ENCODE results near the gene THOP1.

THOP1 gene

DNA sequence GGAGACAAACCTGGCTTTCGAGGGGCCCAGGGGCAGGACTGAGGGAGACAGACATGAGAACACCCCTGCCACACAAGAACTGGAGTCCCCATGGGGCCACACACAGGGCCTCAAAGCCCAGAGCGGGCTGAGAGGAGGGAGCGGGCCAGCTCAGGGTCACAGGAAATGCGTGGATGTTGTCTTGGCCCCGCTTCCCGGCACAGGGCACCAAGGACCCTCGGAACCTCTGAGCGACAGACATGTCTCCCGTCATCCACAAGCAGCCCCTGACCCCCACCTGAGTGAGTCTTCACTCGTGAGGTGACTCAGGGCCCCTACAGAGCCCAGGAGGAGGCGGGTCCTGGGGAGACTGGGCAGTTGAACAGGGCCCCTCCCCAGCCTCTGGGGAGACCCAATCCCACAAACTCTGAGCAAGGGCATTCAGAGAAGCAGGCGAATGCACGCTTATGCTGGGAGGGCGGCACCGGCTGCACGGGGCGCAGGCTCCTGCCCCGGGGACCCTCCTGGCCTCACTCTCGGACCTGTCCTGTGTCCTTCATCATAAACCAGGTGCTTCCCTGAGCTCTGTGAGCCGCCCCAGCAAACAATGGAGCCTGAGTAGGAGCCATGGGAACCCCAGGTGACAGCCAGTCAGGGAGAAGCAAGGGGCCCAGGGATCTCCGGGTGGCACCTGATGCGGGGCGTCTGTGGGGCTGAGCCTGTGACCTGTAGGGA lies 22.4 kb upstream of the THOP1 start:
- no peak for DNase-seq

DNA sequence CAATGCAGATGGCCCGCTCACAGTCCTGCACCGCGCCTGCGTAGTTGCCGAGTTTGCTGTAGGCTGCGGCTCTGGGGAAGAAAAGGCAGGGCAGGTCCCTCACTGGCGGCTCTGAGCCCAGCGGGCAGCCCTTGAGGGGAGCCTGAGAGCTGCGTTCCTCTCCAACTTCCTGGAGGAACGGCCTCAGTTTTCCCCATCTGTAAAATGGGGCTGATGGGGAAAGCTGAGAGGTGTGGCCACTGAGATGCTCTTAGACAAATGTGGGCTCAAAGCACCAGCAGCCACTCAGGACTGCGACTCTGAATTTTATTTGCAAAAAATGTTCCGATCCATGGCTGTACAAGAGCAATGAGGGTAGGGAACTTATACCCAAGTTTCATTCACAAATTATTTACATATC lies 21.6 kb upstream of the THOP1 start:
- DNase-seq: peak; percentile 22

DNA sequence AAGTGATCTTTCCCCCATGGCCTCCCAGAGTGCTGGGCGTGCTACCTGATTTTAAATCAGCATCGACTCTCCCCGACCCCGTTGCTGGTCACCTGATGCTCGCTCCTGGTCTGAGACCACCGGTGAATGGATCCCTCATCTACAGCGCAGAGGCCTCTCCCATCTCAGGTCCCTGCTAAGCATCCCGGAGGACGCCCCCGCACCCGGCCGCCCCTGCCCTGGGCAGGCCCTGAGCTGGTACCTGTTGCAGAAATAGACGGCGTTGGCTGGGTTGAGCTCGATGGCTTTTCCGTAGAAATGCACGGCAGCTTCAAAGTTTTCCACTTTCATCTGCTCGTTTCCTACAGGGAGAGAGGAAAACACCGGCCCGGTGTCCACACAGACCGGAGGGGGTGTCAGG lies 20.4 kb upstream of the THOP1 start:
- no peak for DNase-seq

DNA sequence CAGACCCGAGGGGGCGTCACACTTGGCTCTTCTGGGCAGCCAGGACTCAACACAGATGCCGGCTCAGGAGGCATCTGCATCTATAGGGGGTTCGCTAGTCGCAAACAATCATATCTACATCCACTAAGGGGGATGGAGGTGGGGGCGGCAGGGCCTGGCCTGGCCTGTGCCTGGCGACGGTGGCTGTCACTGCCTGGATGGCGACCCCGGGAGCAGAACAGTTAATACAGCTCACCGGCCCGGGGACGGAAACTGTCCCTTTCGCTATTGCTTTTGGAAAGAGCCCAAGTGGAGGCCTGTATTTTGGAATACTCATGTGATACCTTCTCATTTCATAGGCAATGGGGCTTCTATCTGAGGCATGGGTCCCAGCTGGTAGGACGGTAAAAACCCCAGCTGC lies 19.9 kb upstream of the THOP1 start:
- peak; percentile 25 for DNase-seq

DNA sequence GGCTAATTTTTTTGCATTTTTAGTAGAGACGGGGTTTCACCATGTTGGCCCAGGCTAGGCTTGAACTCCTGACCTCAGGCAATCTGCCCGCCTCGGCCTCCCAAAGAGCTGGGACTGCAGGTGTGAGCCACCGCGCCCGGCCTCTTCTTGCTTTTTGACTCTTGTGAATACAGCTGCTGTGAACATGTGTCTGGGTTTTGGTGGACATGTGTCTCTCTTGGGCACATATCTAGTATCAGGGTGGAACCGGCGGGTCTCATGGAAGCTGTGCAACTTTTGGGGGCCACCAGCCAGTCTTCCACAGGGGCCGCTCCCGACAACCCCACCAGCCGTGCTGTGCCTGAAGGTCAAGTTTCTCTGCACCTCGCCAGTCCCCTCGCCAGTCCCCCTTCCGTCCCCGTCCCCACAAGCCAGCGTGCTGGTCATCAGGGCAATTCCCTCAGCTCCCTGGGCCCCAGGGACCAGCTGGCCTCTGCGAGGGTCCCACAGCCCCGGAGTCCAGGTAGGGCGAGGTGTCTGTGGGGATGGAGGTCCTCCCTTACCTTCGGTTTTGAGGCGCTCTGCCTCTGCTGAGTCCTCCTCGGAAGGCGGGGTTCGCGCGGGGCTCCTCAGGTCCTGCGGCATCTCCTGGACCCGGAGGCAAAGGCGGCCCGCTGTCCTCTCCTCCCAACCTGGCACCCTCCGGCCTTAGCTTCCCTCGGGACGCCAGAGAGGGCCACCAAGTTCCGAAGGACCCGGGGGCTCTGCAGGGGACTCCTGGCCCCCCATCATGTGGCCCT lies 18.5 kb upstream of the THOP1 start:
- peak; percentile 28 for DNase-seq

DNA sequence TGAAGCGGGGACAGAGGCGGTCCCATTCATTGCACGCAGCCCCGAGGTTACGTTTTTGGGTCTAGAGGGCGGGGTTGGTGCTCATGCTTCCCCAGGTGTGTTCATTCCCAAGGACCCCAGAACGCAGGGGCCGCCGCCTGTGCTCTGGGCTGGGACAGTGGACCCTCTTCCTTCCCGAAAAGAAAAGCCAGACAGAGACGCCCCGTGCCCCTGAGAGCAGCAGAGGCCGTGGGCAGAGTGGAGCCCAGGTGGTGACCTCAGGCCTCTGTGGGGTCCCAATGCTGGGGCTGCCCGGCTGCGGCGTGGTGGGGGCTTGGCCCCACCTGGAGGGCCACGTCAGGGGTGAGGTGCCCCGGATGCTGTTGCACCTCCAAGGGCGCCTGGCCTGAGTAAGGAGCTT lies 17.6 kb upstream of the THOP1 start:
- DNase-seq: peak; percentile 10

DNA sequence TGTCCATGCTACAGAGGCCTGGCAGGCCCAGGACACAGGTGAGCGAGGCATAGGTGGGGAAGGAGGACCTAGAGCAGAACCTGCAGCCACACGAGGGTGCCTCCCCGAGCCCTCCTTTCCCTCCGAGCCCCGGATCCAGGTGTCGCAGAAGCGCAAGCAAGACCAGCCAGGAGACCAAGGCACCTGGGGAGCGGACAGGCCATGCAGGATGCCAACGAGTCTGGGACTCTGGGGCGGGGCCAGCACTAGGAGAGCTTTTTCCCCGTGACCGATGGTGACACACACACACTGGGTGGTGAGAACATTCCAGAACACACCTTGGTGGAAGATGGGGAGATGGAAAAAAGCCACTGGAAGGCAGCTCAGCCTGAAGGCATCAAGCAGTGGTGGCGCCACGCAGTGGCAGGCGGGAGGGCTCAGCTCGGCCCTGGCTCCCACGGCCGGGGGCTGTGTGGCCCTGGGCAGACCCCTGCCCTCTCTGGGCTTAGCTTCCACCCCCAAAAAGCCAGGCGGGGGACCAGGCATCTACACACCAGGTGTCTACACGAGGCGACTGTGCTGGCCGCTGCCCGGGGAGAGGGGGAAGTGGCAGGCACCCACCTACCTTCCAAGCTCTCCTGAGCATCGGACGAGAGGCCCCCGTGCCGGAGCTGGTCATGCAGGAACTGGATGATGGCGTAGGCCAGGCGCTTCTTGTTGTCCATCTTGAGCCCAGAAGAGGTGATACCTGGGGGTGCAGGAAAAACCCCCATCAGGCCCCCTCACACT lies 16.8 kb upstream of the THOP1 start:
- no peak for DNase-seq

DNA sequence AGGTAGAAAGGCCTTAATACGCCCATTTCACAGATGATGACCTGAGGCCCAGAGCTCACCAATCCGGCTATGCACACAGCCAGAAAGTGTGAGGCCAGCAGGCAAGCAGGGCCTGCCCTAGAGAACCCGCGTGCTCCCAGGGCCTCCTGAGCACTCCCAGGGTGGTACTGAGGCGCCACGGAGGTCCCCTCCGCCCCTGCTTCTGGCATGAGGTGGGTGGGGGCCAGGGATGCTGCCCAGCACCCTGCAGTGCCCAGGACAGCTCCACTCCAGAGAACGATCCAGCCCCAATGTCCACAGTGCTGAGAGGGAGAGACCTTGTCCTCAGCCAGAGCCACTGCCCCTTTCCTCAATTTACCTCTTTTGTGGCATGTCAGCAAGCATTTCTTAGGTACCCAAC lies 16.1 kb upstream of the THOP1 start:
- peak; percentile 11 for DNase-seq

DNA sequence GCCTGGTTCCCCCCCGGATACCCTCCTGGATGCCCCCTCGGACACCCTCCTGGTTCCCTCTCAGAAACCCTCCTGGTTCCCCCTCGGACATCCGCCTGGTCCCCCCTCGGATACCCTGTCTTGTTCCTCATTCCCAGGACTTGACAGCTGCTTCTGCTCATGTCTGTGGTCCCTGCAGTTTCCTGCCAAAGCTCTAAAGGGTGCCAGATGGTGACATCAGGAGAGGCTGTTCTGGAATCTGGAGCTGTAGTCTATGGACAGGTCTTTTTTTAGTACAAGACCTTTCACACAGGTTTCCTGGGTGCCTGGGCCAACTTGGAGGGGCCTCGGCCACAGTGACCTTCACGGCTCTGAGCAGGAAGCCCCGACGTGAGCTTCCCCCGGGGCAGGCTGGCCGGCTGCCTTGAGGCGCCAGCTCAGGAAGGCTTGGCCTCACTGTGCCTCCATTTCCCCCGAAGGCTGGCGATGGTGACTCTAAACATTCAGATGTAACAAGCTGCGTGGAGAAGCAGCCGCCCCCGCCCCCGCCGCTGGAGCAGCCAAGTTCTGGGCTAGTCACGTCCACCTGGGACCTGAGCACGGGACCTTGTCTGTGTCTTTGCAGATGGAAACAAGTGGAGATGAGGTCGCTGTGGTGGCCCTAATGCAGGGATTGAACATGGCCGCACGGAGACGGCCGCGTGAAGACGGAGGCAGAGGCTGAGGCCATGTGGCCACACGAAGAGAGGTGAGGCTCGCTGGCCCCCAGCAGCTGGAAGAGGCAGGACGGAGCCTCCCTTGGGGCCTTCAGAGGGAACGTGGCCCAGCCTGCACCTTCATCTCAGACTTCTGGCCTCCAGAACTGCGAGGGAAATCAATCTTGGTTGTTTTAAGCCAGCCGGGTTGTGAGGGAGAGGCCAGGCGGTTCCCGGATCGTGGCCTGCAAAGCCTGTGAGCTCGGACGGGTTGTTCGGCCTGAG lies 15.0 kb upstream of the THOP1 start:
- DNase-seq: peak; percentile 55

DNA sequence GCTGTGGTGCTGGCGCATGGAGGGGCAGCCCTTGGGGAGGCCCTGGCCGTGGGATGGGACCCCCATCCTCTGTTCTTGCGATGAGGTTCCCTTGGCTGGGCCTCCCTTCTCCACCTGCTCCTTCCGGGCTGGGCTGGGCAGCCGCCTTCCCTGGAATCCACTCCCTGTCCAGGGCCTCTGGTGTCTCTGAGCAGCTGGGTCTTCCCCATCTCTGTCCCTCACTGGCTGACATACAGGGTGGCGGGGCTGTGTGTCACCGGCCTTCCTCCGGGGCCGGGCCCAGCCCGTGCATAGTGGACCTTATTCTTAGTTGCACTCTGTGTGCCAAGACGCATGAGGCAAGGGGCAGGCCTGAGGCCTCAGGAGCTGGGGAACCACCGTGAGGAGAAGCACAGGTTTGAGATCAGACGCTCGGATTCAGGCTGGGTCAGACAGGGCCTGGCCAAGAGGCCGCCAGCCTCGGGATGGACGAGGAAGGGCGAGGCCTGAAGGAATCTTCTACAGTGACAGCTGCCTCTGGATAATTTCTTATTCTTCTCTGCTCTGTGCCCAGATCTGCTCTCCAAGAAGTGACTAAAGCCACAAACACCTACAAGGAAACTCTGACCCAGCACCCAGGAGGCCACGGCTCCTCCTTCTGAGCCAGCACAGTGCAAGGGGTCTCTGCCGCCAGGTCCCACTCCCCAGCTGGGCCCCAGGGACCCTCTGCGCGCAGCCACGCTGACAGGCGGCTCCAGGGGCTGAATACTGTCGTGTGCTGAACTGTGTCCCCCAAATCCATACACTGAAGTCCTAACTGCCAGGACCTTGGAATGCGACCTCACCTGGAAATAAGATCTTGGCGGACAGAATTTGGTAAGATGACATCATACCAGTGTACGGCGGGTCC lies 13.3 kb upstream of the THOP1 start:
- no peak for DNase-seq

DNA sequence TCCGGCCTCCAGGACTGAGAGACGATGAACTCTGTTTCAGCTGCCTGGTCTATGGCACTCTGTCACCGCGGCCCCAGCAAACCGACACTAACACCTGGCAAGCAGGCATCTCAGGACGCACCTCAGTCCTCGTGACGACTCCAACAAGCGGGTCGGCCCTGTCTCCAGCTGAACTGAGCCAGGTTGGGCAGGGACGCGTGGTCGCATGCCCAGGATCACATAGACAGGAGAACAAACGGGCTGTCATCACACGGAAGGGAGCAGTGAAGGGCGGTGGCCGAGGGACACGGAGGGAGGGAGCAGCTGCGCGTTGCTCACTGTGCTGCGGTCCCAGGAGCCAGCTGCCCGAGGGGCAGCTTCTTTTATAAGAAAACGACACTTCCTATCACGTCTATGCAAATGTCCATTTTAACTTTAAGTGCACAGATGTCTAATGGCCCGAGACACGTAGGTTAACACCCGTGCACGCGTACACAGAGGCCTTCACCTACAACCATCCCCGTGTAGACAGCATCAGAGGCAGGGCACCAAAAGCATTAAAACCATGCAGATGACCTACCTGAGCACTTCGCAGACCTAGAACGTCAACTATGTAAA lies 11.1 kb upstream of the THOP1 start:
- DNase-seq: no peak

DNA sequence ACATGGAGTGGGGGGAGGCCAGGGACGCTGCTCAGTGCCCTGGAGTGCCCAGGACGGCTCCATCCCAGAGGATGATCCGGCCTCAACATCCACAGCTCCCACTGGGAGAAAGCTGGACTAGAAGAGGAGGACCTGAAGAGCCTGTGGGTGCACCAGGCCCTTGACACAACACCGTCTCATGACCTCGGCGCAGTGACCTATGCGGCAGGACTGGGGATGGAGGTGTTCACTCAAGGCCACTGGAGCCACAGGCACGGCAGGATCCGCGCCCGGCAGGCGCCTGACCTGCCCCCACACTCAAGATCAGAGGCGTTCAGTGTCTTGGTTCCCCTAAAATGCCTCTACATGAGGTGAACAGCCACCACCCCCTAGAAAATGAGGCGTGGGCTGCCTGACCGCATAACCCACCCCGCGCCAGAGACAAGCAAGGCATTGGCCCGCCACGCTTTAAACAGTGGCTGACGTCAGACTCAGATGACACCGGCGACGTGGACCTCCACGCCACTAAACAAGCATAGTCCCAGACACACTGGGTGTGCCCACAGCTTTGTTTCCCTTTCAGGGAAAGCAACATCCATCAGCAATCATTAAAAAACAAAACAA lies 10.2 kb upstream of the THOP1 start:
- no peak for DNase-seq

DNA sequence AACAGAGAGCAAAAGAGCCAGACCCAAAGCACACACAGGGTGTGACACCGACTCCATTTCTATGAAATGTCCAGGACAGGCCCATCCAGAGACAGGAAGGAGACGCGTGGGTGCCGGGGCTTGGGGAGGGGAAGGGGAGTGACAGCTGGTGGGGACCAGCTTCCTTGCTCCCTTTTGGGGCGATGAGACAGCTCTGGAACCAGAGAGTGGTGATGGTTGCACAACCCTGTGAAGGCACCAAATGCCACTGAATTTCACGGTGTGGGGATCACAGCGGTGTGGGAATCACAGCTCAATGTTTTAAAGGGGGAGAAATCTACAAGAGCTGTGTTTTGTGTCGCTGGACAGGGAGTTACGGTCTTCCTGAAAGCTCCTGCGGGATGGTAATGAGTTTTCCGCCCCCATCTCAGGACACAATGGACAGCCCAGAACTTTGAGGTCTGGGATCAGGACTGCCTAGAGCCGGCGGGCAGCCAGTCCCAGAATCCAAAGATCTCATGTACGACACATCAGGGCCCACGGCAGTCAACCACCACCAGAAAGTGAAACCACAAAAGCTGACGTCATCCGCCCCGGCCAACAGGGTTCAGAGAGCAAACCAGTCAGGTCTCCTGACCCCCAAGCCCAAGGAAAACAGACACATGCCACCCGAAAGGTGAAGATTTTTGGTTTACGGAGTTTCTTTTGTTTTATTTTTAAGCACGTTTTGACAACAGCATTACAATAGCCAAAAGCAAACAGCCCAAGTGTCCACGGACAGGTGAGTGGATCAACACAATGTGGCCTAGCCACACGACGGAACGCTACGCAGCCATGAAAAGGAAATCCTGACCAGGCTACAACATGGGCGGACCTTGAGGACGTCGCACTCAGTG lies 9.5 kb upstream of the THOP1 start:
- no peak for DNase-seq

DNA sequence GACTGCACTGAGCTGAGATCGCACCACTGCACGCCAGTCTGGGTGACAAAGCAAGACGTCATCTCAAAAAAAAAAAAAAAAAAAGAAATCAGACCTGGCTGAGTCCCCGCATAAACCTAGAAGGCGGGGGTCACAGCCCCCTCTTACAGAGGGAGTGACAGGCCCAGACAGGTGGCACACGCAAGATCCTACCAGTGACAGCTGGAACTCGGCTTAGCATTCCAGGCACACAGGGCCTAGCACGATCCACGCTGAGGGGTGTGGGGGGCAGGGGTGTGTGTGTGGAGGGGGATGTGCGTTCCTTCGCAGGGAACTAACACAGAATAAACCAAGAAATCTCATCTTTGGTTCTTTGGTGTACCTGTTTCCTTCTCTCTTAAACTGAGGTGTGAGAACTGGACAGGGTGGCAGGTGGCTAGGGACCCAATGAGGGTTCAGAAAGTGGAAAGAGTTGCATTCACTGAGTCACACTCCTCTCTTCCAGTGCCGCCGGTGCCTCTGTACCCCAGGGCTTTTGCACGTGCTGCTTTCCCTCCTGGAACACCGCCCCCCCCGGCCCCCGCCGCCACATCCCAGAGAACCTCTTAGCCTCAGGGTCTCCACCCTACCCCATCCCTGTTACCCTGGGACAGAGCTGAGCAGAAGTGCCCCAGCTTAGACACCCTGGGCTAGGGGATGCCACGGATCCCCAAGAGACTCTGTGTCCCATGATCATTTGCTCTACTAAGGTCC lies 7.2 kb upstream of the THOP1 start:
- DNase-seq: no peak

DNA sequence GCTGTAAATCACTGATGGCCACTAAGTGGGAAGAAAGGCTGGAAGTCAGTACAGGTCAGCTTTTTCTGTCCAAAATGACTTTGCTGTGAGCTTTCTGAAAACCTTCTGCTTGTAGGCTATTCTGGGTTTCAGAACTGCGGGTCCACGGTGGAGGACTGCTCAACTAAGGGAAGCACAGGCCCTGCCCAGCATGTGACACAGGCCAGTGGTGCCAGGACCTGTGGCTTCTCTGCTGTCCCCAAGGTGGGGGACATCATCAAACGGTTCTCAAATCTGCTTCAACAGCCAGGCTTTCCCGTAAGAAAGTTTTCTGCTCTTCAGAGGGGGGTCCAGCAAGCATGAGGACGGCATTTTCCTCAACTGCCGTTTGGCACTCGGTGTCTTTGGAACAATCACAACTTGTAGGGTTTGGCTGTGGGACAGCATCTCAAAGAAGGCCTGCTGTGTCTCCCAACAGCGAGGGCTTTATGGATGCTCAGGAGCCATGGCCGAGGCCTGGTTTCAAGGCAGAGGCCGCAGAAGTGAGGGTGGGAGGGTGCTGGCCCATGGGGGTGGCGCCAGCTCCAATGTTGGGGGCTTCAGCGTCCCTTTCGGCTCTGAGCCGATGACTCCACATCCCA lies 6.1 kb upstream of the THOP1 start:
- DNase-seq: no peak

DNA sequence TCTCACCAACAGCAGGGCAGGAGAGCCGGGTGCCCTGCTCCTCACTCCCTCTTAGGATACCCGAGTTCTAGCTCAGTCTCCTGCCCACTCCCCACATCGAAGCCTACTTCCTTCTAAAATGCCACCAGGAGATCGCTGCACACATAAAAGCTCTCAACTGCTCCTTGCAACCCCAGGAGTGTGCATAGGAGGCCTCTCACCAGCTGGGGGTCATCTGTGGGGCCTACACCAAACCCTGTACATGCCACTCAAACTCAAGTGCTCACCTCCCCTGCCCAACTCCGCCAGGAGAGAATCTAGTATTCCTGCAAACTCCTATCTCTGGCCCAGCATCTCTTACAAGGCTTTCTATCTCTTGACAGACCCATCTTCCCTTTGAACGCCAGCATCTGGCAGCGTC lies 5.0 kb upstream of the THOP1 start:
- DNase-seq: no peak

DNA sequence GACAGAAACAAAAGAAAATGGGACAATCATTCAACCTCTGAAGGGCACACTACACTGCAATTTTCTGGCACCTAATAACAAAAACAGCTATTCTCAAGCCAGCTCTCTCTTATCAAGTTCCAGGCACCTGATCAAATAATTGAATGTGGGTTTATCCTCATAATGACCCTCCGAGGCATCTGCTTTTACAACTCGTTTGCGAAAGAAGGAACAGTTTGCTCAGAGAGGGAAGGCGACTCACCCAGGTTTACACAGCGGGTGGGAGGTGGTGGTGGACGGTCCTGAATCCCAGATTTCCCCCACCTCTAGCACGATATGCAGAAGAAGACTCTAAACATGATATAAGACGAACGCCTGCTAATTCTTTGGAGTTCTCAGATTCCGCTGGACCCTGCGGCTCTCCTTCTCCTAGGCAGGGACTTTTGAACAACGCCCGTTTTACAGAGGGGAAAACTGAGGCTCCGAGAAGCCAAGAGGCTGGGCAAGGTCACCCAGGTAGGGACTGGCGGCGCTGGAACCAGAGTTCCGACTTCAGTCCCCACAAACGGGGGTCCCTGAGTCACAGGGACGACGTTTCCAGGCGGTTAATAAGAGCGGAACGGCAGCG lies 2.9 kb upstream of the THOP1 start:
- no peak for DNase-seq
